Measurements from ENCODE around the gene HOXA13.

HOXA13 gene

DNA sequence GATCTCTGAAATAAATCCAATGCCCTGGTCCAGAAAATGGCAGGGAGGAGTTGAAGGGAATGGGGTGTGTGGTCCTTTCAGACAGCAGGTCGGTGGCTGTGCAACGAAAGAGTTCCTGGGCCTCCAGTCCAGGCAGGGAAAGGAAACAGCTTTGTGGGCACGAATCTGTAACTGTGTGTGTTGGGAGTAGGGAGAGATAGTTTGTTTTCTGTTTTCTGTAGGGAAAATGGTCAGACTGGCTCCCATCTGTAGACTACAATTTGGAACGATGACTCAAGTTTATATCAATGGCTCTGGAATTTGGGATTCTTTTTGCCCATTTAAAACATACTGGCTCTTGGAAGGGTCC is 32.0 kb downstream of the HOXA13 start:
- H3K27me3 ChIP-seq (replicated peaks; ENCODE audit: control insufficient read depth, insufficient read depth, low read length) = no peaks in the 10 kb centered on the region
- peak overlapping the region; percentile 94 for H3K4me3 ChIP-seq (ENCODE audit: low read length)

DNA sequence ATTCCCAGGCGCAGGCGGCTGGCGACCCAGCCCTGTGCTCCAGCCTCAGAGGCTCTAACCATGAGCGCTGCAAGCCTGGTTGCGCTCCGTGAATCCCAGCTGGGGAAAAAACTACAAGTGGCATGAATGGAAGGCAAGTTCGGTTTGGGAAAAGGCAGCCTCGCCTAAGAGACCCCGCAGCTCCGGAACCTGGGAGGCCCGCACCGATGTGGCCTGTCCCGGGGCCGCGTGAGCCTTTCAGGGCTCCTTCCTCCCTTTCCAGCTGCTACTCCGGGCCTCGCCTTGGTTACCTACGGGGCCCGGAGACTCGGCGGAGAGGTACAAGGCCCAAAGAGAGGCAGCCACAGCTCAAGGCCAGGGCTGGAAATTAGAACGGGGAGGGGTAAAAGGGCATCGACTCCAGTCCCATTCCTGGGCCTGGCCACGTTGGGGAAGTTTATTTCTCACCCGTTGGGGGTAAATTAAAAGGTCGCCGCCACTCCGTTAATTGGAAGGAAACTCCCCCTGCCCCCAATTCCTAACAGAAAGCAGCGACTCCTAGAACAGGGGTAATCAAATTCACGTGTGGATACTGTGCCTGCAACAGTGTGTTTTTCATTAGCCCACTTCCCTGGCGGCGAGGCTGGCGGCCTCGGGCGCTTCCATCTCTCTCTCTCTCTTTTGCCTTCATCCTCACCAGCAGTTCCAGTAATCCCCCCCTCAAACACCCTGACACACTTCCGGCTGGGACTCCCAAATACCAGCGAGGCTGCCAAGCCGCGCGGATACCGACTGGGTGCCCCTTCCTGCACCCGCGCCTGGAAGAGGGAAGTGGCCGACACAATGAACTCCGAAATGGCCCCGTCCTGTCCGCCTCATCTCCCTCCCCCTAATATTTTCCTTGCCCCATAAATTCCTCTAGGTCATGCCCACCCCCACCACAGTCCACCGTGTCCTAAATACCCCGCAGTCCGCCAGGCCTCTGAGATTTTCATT is 33.1 kb downstream of the HOXA13 start:
- Histone ChIP-seq H3K4me1 (ENCODE audit: control insufficient read depth, insufficient read depth, low read length) (peaks cover 37% of the 10 kb centered on the region), H3K36me3 (ENCODE audit: control insufficient read depth, insufficient read depth, low read length, severe bottlenecking) (peaks cover 5% of the 10 kb centered on the region), H3K27me3 (replicated peaks; ENCODE audit: control insufficient read depth, insufficient read depth, low read length) (no peaks in the 10 kb centered on the region), H3K9ac (ENCODE audit: low read length) (peak overlapping the region; percentile 93), H3K4me3 (ENCODE audit: low read length) (peak overlapping the region; percentile 94), H3K9me3 (ENCODE audit: control insufficient read depth, low read length) (no peaks in the 10 kb centered on the region)
- no peak for DNase-seq (ENCODE audit: low read depth)

More for the DNA sequence above, 32.0 kb downstream of the HOXA13 start:
- peak overlapping the region; percentile 93 for H3K9ac ChIP-seq (ENCODE audit: low read length)
- peaks cover 41% of the 10 kb centered on the region for H3K4me1 ChIP-seq (ENCODE audit: control insufficient read depth, insufficient read depth, low read length)
- H3K9me3 ChIP-seq (ENCODE audit: control insufficient read depth, low read length) = no peaks in the 10 kb centered on the region
- H3K36me3 ChIP-seq (ENCODE audit: control insufficient read depth, insufficient read depth, low read length, severe bottlenecking) = peaks cover 3% of the 10 kb centered on the region
- no peak for DNase-seq (ENCODE audit: low read depth)

DNA sequence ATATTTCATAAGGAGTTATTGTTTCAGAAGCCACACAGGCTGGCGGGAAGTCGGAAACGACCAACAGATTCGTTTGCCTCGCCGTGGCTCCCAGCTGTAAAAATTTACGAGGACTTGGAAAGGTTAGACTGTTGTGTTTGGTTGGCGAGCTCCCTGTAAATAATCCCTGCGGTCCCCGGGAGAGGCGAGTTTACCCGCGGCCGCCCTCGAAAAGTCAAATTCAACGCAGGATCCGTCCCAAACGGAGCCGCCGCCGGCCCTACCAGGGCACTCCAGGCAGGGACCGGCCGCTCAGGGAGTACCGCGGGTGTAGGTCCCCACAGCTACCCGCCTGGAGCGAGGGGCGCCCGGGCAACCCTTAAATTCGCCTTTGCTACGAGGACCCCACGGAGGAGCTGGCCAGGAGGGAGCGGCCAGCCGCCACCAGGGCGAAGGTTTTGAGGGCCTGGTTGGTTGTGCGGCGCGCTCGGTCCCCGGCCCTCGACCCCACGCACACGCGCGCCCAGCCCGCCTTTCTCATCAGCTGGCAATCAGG is 33.8 kb downstream of the HOXA13 start:
- Histone ChIP-seq H3K4me1 (ENCODE audit: control insufficient read depth, insufficient read depth, low read length) (peaks cover 39% of the 10 kb centered on the region), H3K4me3 (ENCODE audit: low read length) (peak overlapping the region; percentile 94), H3K9me3 (ENCODE audit: control insufficient read depth, low read length) (no peaks in the 10 kb centered on the region), H3K9ac (ENCODE audit: low read length) (peak overlapping the region; percentile 93), H3K36me3 (ENCODE audit: control insufficient read depth, insufficient read depth, low read length, severe bottlenecking) (peaks cover 5% of the 10 kb centered on the region), H3K27me3 (replicated peaks; ENCODE audit: control insufficient read depth, insufficient read depth, low read length) (no peaks in the 10 kb centered on the region)
- no peak for DNase-seq (ENCODE audit: low read depth)

DNA sequence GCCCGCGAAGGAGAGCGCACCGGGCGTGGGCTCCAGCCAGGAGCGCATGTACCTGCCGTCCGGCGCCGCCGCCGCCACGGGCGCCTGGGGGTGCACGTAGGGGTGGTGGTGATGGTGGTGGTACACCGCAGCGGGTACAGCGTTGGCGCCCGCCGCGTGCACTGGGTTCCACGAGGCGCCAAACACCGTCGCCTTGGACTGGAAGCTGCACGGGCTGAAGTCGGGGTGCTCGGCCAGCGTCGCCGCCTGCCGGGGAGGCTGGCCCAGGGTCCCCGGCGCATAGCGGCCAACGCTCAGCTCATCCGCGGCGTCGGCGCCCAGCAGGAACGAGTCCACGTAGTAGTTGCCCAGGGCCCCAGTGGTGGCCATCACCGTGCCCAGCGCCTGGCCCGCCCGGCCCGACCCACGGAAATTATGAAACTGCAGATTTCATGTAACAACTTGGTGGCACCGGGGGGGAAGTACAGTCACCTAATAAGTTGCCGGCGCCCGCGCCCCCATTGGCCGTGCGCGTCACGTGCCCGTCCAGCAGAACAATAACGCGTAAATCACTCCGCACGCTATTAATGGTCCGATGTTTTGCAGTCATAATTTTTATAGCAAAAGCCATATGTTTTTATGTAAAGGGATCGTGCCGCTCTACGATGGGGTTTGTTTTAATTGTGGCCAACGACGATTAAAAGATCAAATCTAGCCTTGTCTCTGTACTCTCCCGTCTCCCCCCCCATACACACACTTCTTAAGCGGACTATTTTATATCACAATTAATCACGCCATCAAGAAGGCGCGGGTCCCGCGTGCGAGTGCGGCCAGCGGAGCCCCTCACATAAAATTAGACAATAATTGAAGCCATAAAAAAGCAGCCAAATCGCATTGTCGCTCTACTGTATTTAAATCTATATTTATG is 34.5 kb downstream of the HOXA13 start, which contains the start of gene HOXA9:
TSS of gene HOXA9 (minus strand) at position 449 of the 907 bp plus-strand sequence. CDS start at position 369, 80 bp downstream.
- Histone ChIP-seq H3K4me1 (ENCODE audit: control insufficient read depth, insufficient read depth, low read length) (peaks cover 42% of the 10 kb centered on the region), H3K9ac (ENCODE audit: low read length) (peak within 1 kb of the TSS; percentile 93), H3K4me3 (ENCODE audit: low read length) (peak within 1 kb of the TSS; percentile 94), H3K27me3 (replicated peaks; ENCODE audit: control insufficient read depth, insufficient read depth, low read length) (no peaks in the 10 kb centered on the region), H3K36me3 (ENCODE audit: control insufficient read depth, insufficient read depth, low read length, severe bottlenecking) (peaks cover 5% of the 10 kb centered on the region), H3K9me3 (ENCODE audit: control insufficient read depth, low read length) (no peaks in the 10 kb centered on the region)
- no peak for DNase-seq (ENCODE audit: low read depth)

DNA sequence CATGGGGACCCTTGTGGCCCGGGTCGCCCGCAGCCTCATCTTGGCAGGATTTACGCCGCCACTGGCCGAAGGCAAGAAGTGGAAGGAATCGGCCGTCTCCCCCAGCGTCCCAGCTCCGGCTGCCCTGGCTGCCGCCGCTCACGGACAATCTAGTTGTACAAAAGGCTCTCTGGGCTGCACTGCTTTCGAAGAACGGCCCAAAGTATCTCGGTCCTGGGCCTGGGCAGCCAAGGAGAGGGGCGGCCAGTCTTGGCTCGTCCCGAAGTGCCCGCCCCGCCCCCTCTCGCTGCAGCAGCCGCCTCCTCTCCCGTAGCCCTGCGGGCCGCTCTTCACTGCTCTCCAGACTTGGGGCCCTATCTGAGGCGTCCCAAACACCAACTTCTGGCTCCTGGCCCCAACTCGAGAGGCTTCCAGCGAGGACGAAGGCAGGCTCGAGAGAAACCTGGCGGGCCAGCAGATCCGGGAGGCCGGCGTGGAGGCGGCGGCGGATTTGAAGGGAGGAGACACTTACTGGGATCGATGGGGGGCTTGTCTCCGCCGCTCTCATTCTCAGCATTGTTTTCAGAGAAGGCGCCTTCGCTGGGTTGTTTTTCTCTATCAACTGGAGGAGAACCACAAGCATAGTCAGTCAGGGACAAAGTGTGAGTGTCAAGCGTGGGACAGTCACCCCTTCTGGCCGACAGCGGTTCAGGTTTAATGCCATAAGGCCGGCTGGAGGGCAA is 35.4 kb downstream of the HOXA13 start:
- H3K4me3 ChIP-seq (ENCODE audit: low read length) = peak overlapping the region; percentile 94
- H3K9ac ChIP-seq (ENCODE audit: low read length) = peak overlapping the region; percentile 93
- H3K9me3 ChIP-seq (ENCODE audit: control insufficient read depth, low read length) = no peaks in the 10 kb centered on the region
- no peaks in the 10 kb centered on the region for H3K27me3 ChIP-seq (replicated peaks; ENCODE audit: control insufficient read depth, insufficient read depth, low read length)
- no peak for DNase-seq (ENCODE audit: low read depth)
- peaks cover 46% of the 10 kb centered on the region for H3K4me1 ChIP-seq (ENCODE audit: control insufficient read depth, insufficient read depth, low read length)
- H3K36me3 ChIP-seq (ENCODE audit: control insufficient read depth, insufficient read depth, low read length, severe bottlenecking) = peaks cover 5% of the 10 kb centered on the region

DNA sequence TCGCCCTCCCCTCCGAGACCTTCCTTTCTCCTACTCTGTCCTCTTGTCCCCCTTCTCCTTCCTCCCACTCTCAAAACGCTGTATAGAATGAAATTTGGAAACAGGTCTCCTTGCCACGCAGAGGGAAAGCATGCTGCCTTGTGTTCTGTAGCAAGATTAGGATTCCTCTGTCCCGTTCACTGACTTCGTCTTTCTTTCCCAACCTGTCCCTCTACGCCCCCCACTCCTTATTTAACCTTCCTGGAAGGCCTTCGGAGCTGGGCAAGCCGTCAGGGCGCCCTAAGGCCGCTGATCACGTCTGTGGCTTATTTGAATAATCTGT is 35.9 kb downstream of the HOXA13 start:
- H3K27me3 ChIP-seq (replicated peaks; ENCODE audit: control insufficient read depth, insufficient read depth, low read length) = no peaks in the 10 kb centered on the region
- peaks cover 5% of the 10 kb centered on the region for H3K36me3 ChIP-seq (ENCODE audit: control insufficient read depth, insufficient read depth, low read length, severe bottlenecking)
- H3K9me3 ChIP-seq (ENCODE audit: control insufficient read depth, low read length) = no peaks in the 10 kb centered on the region
- peak overlapping the region; percentile 94 for H3K4me3 ChIP-seq (ENCODE audit: low read length)
- no peak for DNase-seq (ENCODE audit: low read depth)
- peak overlapping the region; percentile 93 for H3K9ac ChIP-seq (ENCODE audit: low read length)
- peaks cover 46% of the 10 kb centered on the region for H3K4me1 ChIP-seq (ENCODE audit: control insufficient read depth, insufficient read depth, low read length)

DNA sequence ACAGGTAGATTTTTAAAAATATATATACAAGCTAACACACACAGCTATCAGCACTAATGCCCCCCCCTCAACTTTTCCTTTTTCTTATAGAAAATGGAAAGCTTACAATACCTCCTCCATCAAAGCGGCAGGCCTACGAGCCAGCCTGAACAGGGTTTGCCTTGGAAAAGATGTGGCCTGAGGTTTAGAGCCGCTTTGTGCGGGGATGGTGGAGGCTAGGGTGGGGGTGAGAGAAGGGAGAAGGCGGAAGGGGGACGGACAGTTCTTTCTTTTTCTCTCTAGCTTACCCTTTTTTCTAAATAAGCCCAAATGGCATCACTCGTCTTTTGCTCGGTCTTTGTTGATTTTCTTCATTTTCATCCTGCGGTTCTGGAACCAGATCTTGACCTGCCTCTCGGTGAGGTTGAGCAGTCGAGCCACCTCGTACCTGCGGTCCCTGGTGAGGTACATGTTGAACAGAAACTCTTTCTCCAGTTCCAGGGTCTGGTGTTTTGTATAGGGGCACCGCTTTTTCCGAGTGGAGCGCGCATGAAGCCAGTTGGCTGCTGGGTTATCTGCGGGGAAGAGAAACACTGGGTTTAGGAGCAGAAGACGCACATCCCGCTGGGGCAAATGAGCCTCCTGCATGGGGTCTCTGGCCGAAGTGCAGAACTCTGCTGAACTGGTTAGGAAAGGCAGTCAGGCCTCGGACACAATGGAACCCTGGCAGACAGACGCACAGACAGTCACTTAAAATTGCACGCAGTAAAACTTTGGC is 36.4 kb downstream of the HOXA13 start:
- H3K4me3 ChIP-seq (ENCODE audit: low read length) = peak overlapping the region; percentile 94

DNA sequence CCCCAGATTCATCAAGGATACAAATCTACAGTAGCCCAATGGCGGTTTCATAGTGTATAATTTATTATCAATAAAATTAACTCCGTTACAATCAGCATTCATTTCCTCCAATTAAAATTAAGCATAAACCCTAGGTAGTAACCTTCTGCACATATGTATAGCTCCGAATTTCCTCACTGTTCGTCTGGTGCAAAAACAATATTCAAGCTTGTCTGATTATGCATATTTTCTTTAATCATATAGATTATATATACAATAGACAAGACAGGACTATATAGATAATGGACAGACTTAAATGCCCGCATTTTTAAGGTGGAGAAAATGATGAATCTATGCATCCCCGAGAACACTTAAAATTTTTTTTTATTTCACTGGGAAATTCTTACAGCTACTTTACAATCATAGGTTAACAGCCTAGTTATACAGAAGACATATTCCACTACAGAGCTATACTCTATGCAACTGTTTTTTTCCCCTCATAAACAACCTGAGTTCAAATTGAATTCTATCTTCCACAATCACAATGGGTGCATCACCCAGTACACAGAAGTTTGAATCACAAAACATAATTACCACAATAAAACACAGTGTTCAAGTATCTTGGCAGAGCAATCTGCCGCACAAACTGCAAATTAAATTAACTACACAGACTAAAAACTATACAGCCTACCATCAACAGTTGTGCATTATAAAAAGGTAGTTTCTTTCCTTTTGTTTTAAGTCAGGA is 37.2 kb downstream of the HOXA13 start:
- no peaks in the 10 kb centered on the region for H3K27me3 ChIP-seq (replicated peaks; ENCODE audit: control insufficient read depth, insufficient read depth, low read length)
- no peak for DNase-seq (ENCODE audit: low read depth)
- H3K4me1 ChIP-seq (ENCODE audit: control insufficient read depth, insufficient read depth, low read length) = peaks cover 36% of the 10 kb centered on the region
- H3K9me3 ChIP-seq (ENCODE audit: control insufficient read depth, low read length) = no peaks in the 10 kb centered on the region
- H3K9ac ChIP-seq (ENCODE audit: low read length) = peak overlapping the region; percentile 93
- peaks cover 5% of the 10 kb centered on the region for H3K36me3 ChIP-seq (ENCODE audit: control insufficient read depth, insufficient read depth, low read length, severe bottlenecking)
- peak overlapping the region; percentile 94 for H3K4me3 ChIP-seq (ENCODE audit: low read length)

More for the DNA sequence above, 36.4 kb downstream of the HOXA13 start:
- Histone ChIP-seq H3K27me3 (replicated peaks; ENCODE audit: control insufficient read depth, insufficient read depth, low read length) (no peaks in the 10 kb centered on the region), H3K4me1 (ENCODE audit: control insufficient read depth, insufficient read depth, low read length) (peaks cover 43% of the 10 kb centered on the region), H3K36me3 (ENCODE audit: control insufficient read depth, insufficient read depth, low read length, severe bottlenecking) (peaks cover 5% of the 10 kb centered on the region), H3K9me3 (ENCODE audit: control insufficient read depth, low read length) (no peaks in the 10 kb centered on the region), H3K9ac (ENCODE audit: low read length) (peak overlapping the region; percentile 93)
- no peak for DNase-seq (ENCODE audit: low read depth)

DNA sequence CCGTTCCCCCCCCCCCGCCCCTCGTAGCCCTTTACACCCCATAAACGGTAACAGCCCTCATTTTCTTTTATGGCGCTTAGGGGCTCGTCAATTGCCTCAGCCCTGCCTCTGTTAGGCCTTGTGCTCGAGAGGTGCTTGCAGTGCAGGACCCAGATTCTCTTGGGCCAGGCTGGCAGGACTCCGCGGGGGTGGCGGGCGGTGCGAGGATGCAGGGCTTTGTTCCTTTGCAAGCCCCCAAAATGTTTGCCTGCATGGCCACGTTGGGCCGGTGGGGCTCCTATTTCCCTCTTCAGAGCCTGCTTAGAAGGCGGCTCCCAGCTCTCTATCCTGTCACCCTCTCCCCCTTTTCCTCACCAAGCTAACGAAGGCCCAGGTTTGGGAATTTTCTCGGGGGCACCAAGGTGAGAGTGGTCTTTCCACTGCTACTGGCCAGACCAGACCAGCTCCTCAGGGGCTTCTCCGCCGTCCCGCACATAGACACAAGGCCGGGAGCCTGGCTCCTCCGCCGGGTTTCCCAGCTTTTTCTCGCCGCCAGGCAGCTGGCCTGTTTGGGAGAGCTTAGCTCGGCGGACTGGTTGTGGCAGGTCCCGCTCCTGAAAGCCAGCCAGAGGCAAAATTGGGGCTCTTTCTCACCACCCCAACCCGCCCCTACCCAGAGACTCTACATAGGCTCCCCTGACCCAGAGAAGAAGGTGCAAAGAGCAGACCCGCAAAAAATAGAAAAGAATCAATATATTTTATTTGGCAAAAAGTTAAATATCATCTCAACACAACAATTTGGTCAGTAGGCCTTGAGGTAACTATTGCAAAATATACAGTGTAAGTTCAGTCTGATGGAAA is 38.0 kb downstream of the HOXA13 start:
- Histone ChIP-seq H3K4me1 (ENCODE audit: control insufficient read depth, insufficient read depth, low read length) (peaks cover 32% of the 10 kb centered on the region), H3K36me3 (ENCODE audit: control insufficient read depth, insufficient read depth, low read length, severe bottlenecking) (peaks cover 5% of the 10 kb centered on the region), H3K4me3 (ENCODE audit: low read length) (peak overlapping the region; percentile 94), H3K27me3 (replicated peaks; ENCODE audit: control insufficient read depth, insufficient read depth, low read length) (no peaks in the 10 kb centered on the region), H3K9me3 (ENCODE audit: control insufficient read depth, low read length) (no peaks in the 10 kb centered on the region), H3K9ac (ENCODE audit: low read length) (peak overlapping the region; percentile 93)
- DNase-seq (ENCODE audit: low read depth) = no peak
